A204.1 (cell line): ENCODE results near the gene UBE2B.
"Not testable (repeated sequence)": the region's sequence is repeated elsewhere in the genome, so short reads cannot be mapped to it uniquely, and the experiment has no call there.

Experiments
- FAIRE-seq: peaks from 2 replicates; lab custom pipeline; 2012; peaks lifted over from hg19 to GRCh38; lab: Jason Lieb, UNC

Gene UBE2B

DNA sequence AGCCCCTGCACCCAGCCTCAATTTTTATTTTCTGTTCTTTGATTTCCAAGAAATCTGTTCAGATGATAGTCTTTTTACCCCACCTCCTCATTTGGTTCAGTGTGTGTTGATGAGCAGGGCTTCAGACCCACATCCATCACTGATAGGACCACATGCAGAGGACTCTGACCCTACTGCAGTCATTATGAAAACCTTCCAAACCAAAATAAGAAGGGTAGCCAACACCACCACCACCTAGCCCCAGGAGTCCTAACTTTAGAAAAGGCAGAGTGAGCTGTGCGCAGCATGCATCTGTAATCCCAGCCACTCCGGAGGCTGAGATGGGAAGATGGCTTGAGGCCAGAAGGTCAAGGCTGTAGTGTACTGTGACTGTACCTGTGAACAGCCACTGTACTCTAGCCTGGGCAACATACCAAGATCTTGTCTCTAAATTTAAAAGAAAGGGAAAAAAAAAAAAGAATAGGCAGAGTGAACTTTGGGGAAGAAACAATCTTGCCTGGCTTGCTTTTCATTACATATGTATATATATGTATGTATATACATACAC lies 27.3 kb downstream of the UBE2B start:
- FAIRE-seq: no peak

- FAIRE-seq: no peak
Observed at GRCh38 chr5:134403951-134404350, 32.6 kb downstream of the UBE2B start.

GRCh38 chr5:134406390-134406789 lies 35.0 kb downstream of the UBE2B start:
- FAIRE-seq: no peak

- FAIRE-seq: no peak
Observed at GRCh38 chr5:134409321-134409720, 38.0 kb downstream of the UBE2B start.

DNA sequence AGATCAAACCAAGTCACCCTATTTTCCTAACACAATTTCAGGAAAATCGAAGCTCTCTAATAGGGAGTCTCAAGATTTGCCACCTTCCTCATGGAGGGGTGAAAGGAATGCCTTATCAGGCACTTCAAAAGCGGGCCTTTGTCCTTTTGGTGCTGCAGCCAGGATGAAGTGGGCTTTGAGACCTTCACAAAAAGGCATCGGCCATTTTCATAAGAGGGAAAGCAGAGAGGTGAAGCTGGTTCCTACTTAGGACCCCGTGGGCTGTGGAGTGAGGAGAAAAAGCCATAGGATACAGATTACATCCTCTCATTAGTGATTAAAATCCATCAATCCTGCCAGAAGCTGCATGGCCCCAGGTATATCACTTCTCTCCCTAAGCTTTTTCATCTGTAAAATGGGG lies 39.5 kb downstream of the UBE2B start:
- no peak for FAIRE-seq

DNA sequence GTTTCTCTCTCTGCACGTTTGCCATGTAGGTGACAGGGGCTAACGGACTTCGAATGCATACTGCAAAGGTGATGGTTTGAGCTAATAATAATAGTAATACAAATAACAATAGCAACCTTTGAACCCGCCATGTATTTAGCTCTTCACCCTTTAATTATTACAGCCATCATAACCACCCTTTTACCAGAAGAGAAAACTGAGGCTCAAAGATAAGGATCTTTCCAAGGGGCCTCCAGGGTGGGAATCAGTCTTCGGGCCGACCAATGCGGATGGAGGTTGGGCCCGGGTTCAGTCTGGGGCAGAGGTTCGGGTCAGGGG lies 39.8 kb downstream of the UBE2B start:
- FAIRE-seq: no peak

- no peak for FAIRE-seq
Observed at GRCh38 chr5:134411546-134412266, 40.3 kb downstream of the UBE2B start, which contains the start of gene CDKN2AIPNL. Gene CDKN2AIPNL (minus strand): TSS chr5:134411881. CDS start chr5:134411854, 27 bp downstream.

- FAIRE-seq: no peak
Observed at GRCh38 chr5:134413046-134413445, 41.7 kb downstream of the UBE2B start.

DNA sequence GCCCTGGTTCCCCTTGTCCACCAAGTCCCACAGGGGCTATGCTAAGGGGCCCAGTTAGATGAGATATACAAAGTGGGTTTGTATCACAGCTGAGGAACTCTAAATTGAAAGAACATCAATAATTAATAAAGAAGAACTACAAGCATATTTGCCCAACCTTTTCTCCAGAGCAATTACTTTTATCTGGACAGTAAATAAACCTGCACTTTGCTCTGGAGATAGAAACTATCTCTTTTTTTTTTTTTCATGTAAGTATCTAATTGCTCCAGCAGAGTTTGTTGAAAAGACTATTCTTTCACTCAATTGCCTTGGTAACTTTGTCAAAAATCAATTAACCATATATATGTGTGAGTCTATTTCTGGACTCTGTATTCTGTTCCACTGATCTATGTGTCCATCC lies 46.3 kb downstream of the UBE2B start:
- FAIRE-seq: no peak

DNA sequence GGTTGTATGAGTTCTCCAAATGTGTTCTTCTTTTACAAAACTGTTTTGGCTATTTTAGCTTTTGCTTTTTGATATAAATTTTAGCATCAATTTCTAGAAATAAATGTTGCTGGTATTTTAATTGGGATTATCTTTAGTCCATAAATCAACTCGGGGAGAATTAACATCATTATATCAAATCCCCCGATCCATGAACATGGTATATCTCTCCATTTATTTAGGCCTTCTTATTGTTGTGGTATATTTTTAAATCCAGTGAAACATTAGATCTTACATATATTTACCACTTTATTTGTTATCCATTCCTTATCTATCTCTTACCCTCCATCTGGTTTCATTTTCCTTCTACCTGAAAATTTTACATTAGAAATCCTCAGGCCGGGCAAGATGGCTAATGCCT lies 47.6 kb downstream of the UBE2B start:
- FAIRE-seq: no peak

DNA sequence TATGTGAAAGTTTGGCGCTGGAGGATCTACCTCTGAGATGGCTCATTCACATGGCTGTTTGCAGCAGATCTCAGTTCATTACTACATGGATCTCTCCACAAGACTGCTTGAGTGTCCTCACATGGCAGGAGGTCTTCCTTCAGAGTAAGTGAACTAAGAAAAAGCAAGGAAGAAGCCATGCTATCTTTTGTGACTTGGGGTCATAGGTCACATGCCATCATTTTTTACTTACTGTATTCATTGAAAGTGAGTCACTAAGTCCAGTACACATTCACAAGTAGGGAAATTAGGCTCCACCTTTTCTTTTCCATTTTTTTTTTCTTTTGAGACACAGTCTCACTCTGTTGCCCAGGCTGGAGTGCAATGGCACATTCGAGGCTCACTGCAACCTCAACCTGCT lies 49.0 kb downstream of the UBE2B start:
- no peak for FAIRE-seq

GRCh38 chr5:134421038-134421437 lies 49.7 kb downstream of the UBE2B start:
- FAIRE-seq: not testable (repeated sequence)

GRCh38 chr5:134422791-134423365 lies 51.5 kb downstream of the UBE2B start:
- no peak for FAIRE-seq

- FAIRE-seq: no peak
Observed at GRCh38 chr5:134423376-134423775, 52.0 kb downstream of the UBE2B start.

DNA sequence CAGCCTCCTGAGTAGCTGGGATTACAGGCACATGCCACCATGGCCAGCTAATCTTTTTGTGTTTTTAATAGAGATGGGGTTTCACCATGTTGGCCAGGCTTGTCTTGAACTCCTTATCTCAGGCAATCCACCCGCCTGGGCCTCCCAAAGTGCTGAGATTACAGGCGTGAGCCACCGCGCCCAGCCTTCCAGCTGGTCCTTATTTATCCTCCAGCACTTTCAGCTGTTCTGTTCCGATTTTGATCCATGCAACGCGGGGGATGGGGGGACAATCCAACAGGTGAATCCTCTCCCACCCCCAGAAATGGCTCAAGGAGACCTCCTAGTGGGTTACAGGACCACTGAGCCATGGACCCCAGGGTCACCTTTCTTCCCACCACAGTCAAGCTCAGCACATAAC lies 55.0 kb downstream of the UBE2B start:
- no peak for FAIRE-seq

- FAIRE-seq: no peak
Observed at GRCh38 chr5:134427540-134428041, 56.2 kb downstream of the UBE2B start.

DNA sequence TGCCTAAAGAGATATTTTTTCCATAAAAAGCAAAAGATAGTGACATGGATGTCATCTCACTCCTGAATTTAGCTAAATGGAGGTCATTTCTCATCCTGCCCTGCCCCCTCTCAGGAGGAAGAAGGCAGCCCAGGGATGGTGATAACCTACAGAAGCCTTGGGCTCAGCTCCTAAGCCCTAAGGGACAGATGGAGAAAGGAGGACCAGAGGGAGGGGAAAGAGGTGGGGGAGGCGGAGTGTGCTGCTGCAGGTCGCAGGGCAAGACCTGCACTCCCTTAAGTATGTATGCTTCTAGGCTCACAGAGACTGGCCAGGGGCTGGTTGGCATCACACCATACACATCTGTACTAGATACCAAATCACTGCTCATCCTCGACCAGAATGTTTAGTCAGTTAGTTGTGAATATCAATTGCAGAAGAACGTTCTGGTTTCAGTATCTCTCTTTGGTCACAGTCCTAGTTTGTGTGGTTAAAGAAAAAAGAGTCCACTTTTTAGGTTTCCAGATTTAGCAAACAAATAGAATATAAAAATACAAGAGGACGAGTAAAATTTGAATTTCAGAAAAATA lies 58.7 kb downstream of the UBE2B start:
- no peak for FAIRE-seq

DNA sequence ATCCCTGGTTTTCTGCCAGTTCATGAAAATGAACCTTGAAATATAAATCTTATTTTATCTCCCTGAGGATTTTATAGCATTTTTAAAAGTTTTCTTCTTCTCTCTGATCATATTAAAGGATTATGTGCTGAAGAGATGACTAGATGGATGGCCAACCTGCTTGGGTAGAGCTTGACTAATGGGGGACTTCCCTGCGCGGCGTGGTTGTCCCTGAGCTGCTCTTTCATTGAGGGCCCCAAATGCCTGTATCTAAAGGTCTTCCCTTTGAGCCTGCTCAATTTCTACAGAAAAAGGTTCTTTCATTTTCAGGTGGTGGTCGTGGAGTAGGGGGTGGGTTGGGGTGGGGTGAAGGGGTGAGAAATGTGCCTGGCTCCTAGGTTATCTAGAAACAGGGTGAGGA lies 60.8 kb downstream of the UBE2B start:
- no peak for FAIRE-seq

DNA sequence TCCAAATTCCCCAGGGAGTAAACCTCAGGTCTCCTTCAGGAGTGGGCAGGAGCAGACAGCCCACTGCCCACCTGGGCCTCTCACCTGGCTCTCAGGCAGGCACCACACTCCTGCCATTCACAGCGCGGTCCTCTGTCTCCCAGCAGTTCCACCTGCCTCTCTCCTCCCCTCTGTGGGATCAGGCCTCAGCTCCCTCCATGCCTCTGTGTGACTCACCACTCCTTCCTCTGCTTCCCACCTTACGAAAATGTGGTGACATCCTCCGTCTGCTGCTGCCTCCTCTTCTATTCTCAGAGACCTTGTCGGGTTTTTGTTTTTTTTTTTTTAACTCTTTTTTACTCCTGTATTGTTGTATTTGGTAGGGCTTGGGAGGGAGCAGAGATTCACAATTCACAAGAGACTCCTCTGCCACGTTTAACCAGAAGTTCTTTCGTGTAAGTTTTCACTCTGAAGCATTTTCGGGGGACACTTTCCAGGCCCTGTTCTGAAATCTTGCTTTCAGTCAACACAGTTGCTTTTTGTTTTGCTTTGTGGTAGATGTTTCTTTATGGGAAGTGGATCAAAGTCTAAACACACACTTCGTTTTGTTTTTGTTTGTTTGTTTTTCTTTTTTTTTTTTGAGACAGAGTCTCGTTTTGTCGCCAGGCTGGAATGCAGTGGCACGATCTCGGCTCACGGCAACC lies 61.4 kb downstream of the UBE2B start:
- FAIRE-seq: no peak

DNA sequence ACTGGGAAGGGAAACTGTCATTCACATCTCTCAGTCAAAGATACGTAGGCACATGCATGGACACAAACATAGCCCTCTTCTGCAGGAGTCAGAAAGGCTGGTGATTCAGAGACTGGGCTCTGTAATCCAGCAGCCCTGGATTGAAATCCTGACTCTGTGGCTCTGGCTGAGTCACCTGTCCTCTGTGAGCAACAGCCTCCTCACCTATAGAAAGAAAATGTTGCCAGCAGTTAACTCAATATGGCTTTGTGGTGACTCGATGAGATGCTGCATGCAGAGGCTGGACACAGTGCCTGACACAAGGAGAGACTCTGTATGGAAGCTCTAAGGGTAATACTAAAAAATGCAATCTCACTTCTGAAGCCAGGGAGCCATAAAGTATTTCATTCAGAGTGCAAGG lies 64.2 kb downstream of the UBE2B start:
- no peak for FAIRE-seq

DNA sequence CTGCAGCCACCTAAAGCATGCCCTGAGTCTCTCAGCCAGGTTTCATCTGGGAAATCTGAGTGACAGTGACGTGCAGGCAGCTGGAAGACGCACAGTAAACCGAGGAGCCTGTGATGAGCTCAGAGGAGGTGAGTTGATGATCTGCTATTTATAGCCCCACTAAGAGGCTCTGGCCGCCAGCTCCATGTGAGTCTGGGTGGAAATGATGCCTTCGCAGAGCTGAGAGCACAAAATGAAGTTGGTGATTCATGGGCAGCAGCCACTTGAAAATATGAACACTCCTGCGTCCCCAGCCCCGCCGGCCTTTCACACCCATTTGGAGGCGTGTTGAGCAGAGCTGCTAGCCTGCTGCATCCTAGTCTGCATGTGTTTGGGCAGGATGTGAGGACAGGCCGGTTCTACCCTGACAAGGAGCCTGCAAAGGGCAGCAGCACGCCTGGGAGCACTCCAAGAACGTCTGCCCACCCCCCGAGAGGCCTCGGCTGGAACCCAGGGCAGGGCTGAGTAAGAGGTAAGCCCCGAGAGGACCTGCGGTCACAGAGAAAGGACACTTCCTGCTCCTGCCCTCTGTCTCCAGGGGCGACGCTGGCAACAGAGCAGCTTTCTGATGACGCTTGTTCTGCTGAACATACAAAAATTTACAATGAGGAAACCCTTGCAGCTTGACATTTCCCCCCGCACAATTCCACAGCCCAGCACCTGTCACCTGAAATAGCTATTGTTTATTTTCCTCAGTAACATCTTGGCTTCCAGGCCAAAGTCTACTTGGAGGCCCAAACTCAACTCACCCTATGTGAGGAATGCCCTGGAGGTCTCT lies 65.4 kb downstream of the UBE2B start:
- FAIRE-seq: no peak

- no peak for FAIRE-seq
Observed at GRCh38 chr5:134437340-134437846, 66.0 kb downstream of the UBE2B start.
